HepG2 (cell line): ENCODE data around the gene ZNF341. TPM values are rescaled to one million over a fixed set of nuclear protein-coding genes. Genes with fewer than 3 reads are reported as not detected.

Experiments
- ATF1 ChIP-seq: IDR thresholded peaks from 2 replicates; pipeline ENCODE4 v1.6.1; 2016; ENCODE audit warnings: mild to moderate bottlenecking, control low read depth
- ATF5 ChIP-seq: sonication (generic); formaldehyde crosslinking; IDR thresholded peaks from 2 replicates; pipeline ENCODE4 v1.4.0; 2020; ENCODE audit warnings: mild to moderate bottlenecking, low read depth, missing genetic modification reagents
- CEBPB ChIP-seq: IDR thresholded peaks from 2 replicates; pipeline ENCODE4 v1.6.1; 2011; ENCODE audit warnings: low read depth, low read length, improper control_type of control experiment, borderline replicate concordance
- CENPX ChIP-seq: sonication (generic); formaldehyde crosslinking; IDR thresholded peaks from 2 replicates; pipeline ENCODE4 v1.9.0; 2021; ENCODE audit warnings: mild to moderate bottlenecking, missing genetic modification reagents, moderate library complexity
- EED ChIP-seq: sonication (generic); formaldehyde crosslinking; IDR thresholded peaks from 2 replicates; pipeline ENCODE4 v1.5.0; 2020; ENCODE audit warnings: mild to moderate bottlenecking, missing genetic modification reagents
- FOXA1 ChIP-seq, 2 experiments: fragments of 450-650 bp in 1 of 2; sonication (generic) in 1 of 2; formaldehyde crosslinking in 1 of 2; IDR thresholded peaks; 2 replicates each; pipeline versions ENCODE4 v1.4.0 to v1.6.1; 2016 to 2020; ENCODE audit warnings: missing genetic modification reagents in 1 of 2
- GTF2F1 ChIP-seq: fragments of 150-350 bp; IDR thresholded peaks from 2 replicates; pipeline ENCODE4 v1.6.1; 2014; ENCODE audit warnings: low read length
- HDAC2 ChIP-seq: sonication (generic); formaldehyde crosslinking; IDR thresholded peaks from 2 replicates; pipeline ENCODE4 v1.4.0; 2020; ENCODE audit warnings: missing genetic modification reagents
- HES4 ChIP-seq: sonication (generic); formaldehyde crosslinking; IDR thresholded peaks from 2 replicates; pipeline ENCODE4 v1.9.0; 2021; ENCODE audit warnings: mild to moderate bottlenecking, missing genetic modification reagents, borderline replicate concordance
- HIVEP1 ChIP-seq: sonication (generic); formaldehyde crosslinking; IDR thresholded peaks from 2 replicates; pipeline ENCODE4 v1.4.0; 2020; ENCODE audit warnings: mild to moderate bottlenecking, missing genetic modification reagents
- HMG20A ChIP-seq: IDR thresholded peaks from 2 replicates; pipeline ENCODE4 v1.6.1; 2016; ENCODE audit warnings: borderline replicate concordance
- MTF1 ChIP-seq: sonication (generic); formaldehyde crosslinking; IDR thresholded peaks from 2 replicates; pipeline ENCODE4 v1.5.0; 2020; ENCODE audit warnings: missing genetic modification reagents
- WIZ ChIP-seq: sonication (generic); formaldehyde crosslinking; IDR thresholded peaks from 2 replicates; pipeline ENCODE4 v1.5.1; 2020; ENCODE audit warnings: mild to moderate bottlenecking, missing genetic modification reagents
- ZFP41 ChIP-seq: sonication (generic); formaldehyde crosslinking; IDR thresholded peaks from 2 replicates; pipeline ENCODE4 v1.4.0; 2020; ENCODE audit warnings: mild to moderate bottlenecking, missing genetic modification reagents, borderline replicate concordance
- ZNF33B ChIP-seq: sonication (generic); formaldehyde crosslinking; IDR thresholded peaks from 2 replicates; pipeline ENCODE4 v1.5.1; 2020; ENCODE audit warnings: mild to moderate bottlenecking, missing genetic modification reagents
- ZNF574 ChIP-seq: sonication (generic); formaldehyde crosslinking; IDR thresholded peaks from 2 replicates; pipeline ENCODE4 v1.4.0; 2020; ENCODE audit warnings: missing genetic modification reagents
- ZNF7 ChIP-seq: IDR thresholded peaks from 2 replicates; pipeline ENCODE4 v1.6.1; 2016; ENCODE audit warnings: missing biosample characterization, missing genetic modification reagents
- ZNF749 ChIP-seq: sonication (generic); formaldehyde crosslinking; IDR thresholded peaks from 2 replicates; pipeline ENCODE4 v1.8.0; 2022; ENCODE audit warnings: mild to moderate bottlenecking, missing genetic modification reagents, moderate library complexity, borderline replicate concordance
- ZNF788 ChIP-seq: sonication (generic); formaldehyde crosslinking; IDR thresholded peaks from 2 replicates; pipeline ENCODE4 v1.5.0; 2020; ENCODE audit warnings: mild to moderate bottlenecking, missing genetic modification reagents, borderline replicate concordance
- ZXDC ChIP-seq: sonication (generic); formaldehyde crosslinking; IDR thresholded peaks from 2 replicates; pipeline ENCODE4 v1.5.0; 2020; ENCODE audit warnings: mild to moderate bottlenecking, missing genetic modification reagents
- polyA plus RNA-seq, 8 experiments: library from polyadenylated mRNA; depleted of rRNA in 3 of 8; stranded (reverse) in 7 of 8; unstranded in 1 of 8; fragments of >200 nt; fragmentation: Illumina TruSeq in 4 of 8; extraction: Trizol in 4 of 8; gene quantifications; 2 replicates each; pipeline versions ENCODE4 v1.2.1 to v1.2.3, GENCODE V29; 2011 to 2016; ENCODE audit warnings: low read depth in 4 of 8, missing spikeins in 1 of 8, mixed read lengths in 1 of 8; ENCODE audit not compliant: insufficient read depth in 1 of 8
- total RNA-seq, 5 experiments: library from RNA; depleted of rRNA; stranded (reverse); fragments of >200 nt; fragmentation: Illumina TruSeq; extraction: Trizol; gene quantifications; 2 replicates each; pipeline ENCODE4 v1.2.3, GENCODE V29; 2016; ENCODE audit warnings: low read depth in 1 of 5

Gene ZNF341
- total and polyA plus RNA-seq, 2 of the 13 experiments (the other 11 are each of a cell fraction or from before 2014, with no cell fraction given), result 1.1 to 2.2 TPM

DNA sequence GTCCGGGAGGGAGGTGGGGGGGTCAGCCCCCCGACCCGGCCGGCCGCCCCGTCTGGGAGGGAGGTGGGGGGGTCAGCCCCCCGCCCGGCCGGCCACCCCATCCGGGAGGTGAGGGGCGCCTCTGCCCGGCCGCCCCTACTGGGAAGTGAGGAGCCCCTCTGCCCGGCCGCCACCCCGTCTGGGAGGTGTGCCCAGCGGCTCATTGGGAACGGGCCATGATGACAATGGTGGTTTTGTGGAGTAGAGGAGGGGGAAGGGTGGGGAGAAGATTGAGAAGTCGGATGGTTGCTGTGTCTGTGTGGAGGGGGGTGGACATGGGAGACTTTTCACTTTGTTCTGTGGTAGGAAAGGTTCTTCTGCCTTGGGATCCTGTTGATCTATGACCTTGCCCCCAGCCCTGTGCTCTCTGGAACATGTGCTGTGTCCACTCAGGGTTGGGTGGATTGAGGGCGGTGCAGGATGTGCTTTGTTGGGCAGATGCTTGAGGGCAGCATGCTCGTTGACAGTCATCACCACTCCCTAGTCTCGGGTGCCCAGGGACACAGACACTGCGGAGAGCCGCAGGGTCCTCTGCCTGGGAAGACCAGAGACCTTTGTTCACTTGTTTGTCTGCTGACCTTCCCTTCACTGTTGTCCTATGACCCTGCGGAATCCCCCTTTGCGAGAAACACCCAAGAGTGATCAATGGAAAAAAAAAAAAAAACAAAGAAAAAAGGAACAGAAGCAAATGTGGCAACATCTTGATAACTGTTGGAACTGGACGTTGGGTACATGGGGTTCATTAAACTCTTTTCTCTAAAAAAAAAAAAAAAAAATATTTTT lies 30.0 kb upstream of the ZNF341 start (continued):
- TF ChIP-seq ZNF574 (CRISPR knock-in tag) (peak; percentile 86), CENPX (CRISPR knock-in tag) (no peak), ZNF33B (CRISPR knock-in tag) (no peak), ATF5 (CRISPR knock-in tag) (no peak), MTF1 (no peak), ATF1 (no peak), ZNF7 (CRISPR knock-in tag) (no peak), ZXDC (0 out of 2 replicates have a peak, but pooled peaks have one; percentile 45), WIZ (CRISPR knock-in tag) (peak; percentile 85; the same call in 1 of the 2 replicates), FOXA1 (IDR thresholded peaks at IDR 0.05) (0 out of 2 replicates have a peak, but pooled peaks have one; percentile 37), FOXA1 (CRISPR knock-in tag; IDR thresholded peaks at IDR 0.05) (peak; percentile 83), ZNF749 (CRISPR knock-in tag) (no peak), HMG20A (no peak; the same call in 1 of the 2 replicates), HIVEP1 (CRISPR knock-in tag) (peak; percentile 98), ZFP41 (no peak), ZNF788 (CRISPR knock-in tag) (peak; percentile 92; the same call in 1 of the 2 replicates), EED (CRISPR knock-in tag) (no peak), CEBPB (peak; percentile 44; the same call in 1 of the 2 replicates), GTF2F1 (no peak), HES4 (CRISPR knock-in tag) (peak; percentile 86), HDAC2 (CRISPR knock-in tag) (peak; percentile 94)
